Keratinocyte (primary cell): ENCODE results near the gene SWAP70.

Source experiments
- EZH2 ChIP-seq: IDR thresholded peaks from one replicate; pipeline ENCODE4 v1.6.1; 2012; ENCODE audit warnings: inconsistent platforms, mild to moderate bottlenecking, low read length, moderate library complexity
- TF ChIP-seq, protein P1 (sequence below), 3 experiments: IDR thresholded peaks in 1 of 3; conservative IDR thresholded peaks in 1 of 3; optimal IDR thresholded peaks in 1 of 3; 2 replicates in 2 of 3; 3 replicates in 1 of 3; pipeline versions ENCODE3 to v1.5.1; 2011; ENCODE audit warnings: low read length in 3 of 3, mild to moderate bottlenecking in 3 of 3, moderate library complexity in 2 of 3, control low read depth in 1 of 3, inconsistent platforms in 1 of 3; ENCODE audit not compliant: insufficient read depth in 2 of 3; ENCODE audit errors: extremely low read depth in 1 of 3

DNA sequence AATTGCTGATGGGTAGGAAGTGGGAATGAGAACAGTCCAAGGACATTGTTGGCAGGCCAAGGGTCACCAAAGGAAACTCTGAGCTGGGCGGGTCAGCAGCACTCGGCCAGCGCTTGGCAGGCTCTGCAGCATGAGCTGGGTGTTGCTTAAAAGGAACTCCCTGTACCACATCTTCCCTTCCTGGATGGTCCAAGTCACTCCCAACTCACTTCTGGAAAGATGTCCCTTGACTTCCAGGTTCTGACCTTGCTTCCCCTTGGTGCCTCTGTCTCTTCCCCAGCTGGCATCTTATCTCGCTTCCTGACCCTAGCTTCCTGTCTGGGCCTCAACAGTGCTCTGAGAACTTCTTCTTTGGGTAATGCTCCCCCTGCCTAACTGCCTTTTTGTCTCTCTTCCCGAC, 24.8 kb upstream of the SWAP70 start:
- TF ChIP-seq, protein P1, sequence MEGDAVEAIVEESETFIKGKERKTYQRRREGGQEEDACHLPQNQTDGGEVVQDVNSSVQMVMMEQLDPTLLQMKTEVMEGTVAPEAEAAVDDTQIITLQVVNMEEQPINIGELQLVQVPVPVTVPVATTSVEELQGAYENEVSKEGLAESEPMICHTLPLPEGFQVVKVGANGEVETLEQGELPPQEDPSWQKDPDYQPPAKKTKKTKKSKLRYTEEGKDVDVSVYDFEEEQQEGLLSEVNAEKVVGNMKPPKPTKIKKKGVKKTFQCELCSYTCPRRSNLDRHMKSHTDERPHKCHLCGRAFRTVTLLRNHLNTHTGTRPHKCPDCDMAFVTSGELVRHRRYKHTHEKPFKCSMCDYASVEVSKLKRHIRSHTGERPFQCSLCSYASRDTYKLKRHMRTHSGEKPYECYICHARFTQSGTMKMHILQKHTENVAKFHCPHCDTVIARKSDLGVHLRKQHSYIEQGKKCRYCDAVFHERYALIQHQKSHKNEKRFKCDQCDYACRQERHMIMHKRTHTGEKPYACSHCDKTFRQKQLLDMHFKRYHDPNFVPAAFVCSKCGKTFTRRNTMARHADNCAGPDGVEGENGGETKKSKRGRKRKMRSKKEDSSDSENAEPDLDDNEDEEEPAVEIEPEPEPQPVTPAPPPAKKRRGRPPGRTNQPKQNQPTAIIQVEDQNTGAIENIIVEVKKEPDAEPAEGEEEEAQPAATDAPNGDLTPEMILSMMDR (optimal IDR thresholded peaks at IDR 0.05 in 1 of 3, IDR thresholded peaks at IDR 0.05 in 1 of 3, conservative IDR thresholded peaks at IDR 0.05 in 1 of 3; ENCODE audit: extremely low read depth in 1 of 3, insufficient read depth in 2 of 3, low read length in 3 of 3), result no peak
- no peak for TF ChIP-seq EZH2
